HUES64 (cell line): ENCODE data around the gene CAPN2.
"Not testable (repeated sequence)": the region's sequence is repeated elsewhere in the genome, so short reads cannot be mapped to it uniquely, and the experiment has no call there.

Source experiments
- H3K27ac ChIP-seq: 2 replicates; pipeline ENCODE4 v1.7.0; 2013; ENCODE audit warnings: low read depth, low read length, inconsistent platforms
- H3K27me3 ChIP-seq: 2 replicates; pipeline ENCODE4 v1.6.1; 2013; ENCODE audit warnings: mild to moderate bottlenecking, low read length; ENCODE audit not compliant: insufficient read depth
- H3K36me3 ChIP-seq: 2 replicates; pipeline ENCODE4 v1.6.1; 2013; ENCODE audit warnings: mild to moderate bottlenecking, low read length; ENCODE audit not compliant: insufficient read depth
- H3K4me1 ChIP-seq: 2 replicates; pipeline ENCODE4 v1.6.1; 2013; ENCODE audit warnings: mild to moderate bottlenecking, low read length, moderate library complexity; ENCODE audit not compliant: insufficient read depth
- H3K4me3 ChIP-seq: 2 replicates; pipeline ENCODE4 v1.5.1; 2013; ENCODE audit warnings: mild to moderate bottlenecking, low read length, moderate library complexity
- H3K9ac ChIP-seq: 2 replicates; pipeline ENCODE4 v1.6.1; 2013; ENCODE audit warnings: mild to moderate bottlenecking, low read depth, low read length
- H3K9me3 ChIP-seq: 2 replicates; pipeline ENCODE4 v1.6.1; 2013; ENCODE audit warnings: low read depth, low read length; ENCODE audit not compliant: insufficient read depth
- WGBS: fragments of 150-250, 120-280 bp; methylation state at CpG from one replicate; pipeline ENCODE4 v1.1.7; 2013; ENCODE audit warnings: missing lambda C conversion rate; 5-methylcytosine and 5-hydroxymethylcytosine counted together

CAPN2 gene

GRCh38 chr1:223803211-223803610, 90.9 kb downstream of the CAPN2 start:
- Histone ChIP-seq H3K9me3 (peaks cover 7% of the 10 kb centered on the region), H3K27ac (no peak overlapping the region), H3K4me3 (no peak overlapping the region), H3K36me3 (peaks cover 96% of the 10 kb centered on the region), H3K27me3 (no peaks in the 10 kb centered on the region), H3K4me1 (no peaks in the 10 kb centered on the region), H3K9ac (no peak overlapping the region)
- WGBS: 94% methylated on average over 7 of the region's 7 CpGs

- not testable (repeated sequence) for H3K4me3 ChIP-seq, H3K9ac ChIP-seq, H3K4me1 ChIP-seq, H3K9me3 ChIP-seq, H3K27ac ChIP-seq, H3K27me3 ChIP-seq
- peaks cover 89% of the 10 kb centered on the region for H3K36me3 ChIP-seq
- WGBS: 98% methylated on average over 4 of the region's 4 CpGs
Observed at GRCh38 chr1:223809905-223810304, 97.6 kb downstream of the CAPN2 start.

DNA sequence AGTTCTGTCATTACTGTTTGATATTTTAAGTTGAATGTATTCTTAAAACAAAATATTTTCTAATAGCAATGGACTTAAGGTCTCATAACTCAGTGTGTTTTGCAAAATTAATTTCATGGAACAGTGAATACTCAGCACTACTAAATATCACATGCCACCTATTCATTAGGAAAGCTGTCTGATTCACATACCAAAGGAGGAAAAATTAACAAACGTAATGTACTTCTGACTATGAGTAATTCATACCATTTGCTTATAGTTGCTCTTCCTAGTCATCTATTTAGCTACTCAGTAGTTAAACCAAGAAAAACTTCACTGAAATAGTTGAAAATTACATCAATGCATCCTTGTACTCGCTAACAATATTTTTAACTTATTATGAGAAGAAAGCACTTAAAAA, 98.2 kb downstream of the CAPN2 start:
- H3K36me3 ChIP-seq: peaks cover 87% of the 10 kb centered on the region
- no peaks in the 10 kb centered on the region for H3K4me1 ChIP-seq
- WGBS: 100% methylated on average over 1 of the region's 2 CpGs
- no peaks in the 10 kb centered on the region for H3K27me3 ChIP-seq
- H3K9me3 ChIP-seq: peaks cover 7% of the 10 kb centered on the region
- no peak overlapping the region for H3K27ac ChIP-seq
- H3K9ac ChIP-seq: no peak overlapping the region
- no peak overlapping the region for H3K4me3 ChIP-seq

DNA sequence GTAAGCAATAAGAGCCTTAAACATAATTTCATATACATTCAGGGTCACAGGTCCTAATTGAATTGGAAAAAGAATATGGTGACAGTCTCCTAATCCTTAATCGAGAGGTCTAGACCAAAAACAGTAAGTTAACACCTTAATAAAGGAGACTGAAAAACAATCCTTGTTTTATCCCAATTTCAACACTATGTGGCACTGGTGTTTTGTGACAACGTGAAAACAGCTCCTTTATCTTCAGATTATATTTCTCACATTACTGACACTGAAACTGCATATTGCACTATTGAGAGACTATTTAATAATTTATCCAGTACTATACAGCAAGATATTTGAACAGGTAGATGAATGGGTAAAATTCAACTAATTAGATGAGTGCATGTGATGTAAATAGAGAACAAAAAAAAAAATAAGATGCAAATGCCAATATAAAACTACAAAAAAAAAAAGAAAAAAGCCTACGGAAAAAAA, 99.3 kb downstream of the CAPN2 start:
- peaks cover 85% of the 10 kb centered on the region for H3K36me3 ChIP-seq

DNA sequence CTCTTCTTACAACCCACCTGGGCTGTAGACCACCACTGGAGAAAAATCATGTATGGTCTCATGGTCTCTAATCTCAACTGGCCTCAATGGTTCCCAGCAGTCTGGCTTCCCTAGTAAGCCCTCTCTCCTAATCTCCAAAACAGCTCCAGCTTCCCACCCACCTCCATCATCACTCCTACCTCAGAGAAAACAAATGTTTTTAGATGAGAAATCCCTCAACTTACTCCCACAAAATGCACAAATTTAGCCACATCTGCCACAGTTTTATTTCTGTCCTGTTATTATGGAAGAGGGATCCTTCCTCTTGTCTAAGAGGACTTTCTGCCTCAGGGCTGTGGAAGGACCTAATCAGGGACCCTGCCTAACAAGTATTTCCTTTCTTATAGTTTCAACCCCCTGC, 101.3 kb downstream of the CAPN2 start:
- no peaks in the 10 kb centered on the region for H3K27me3 ChIP-seq
- no peaks in the 10 kb centered on the region for H3K9me3 ChIP-seq
- H3K36me3 ChIP-seq: peaks cover 72% of the 10 kb centered on the region
- H3K9ac ChIP-seq: no peak overlapping the region
- no peaks in the 10 kb centered on the region for H3K4me1 ChIP-seq
- H3K27ac ChIP-seq: no peak overlapping the region
- H3K4me3 ChIP-seq: no peak overlapping the region

More for the DNA sequence above, 99.3 kb downstream of the CAPN2 start:
- no peaks in the 10 kb centered on the region for H3K27me3 ChIP-seq
- H3K4me3 ChIP-seq: no peak overlapping the region
- H3K9ac ChIP-seq: no peak overlapping the region
- 76% methylated on average over 3 of the region's 3 CpGs for WGBS
- H3K4me1 ChIP-seq: no peaks in the 10 kb centered on the region
- H3K27ac ChIP-seq: no peak overlapping the region
- H3K9me3 ChIP-seq: peaks cover 7% of the 10 kb centered on the region

DNA sequence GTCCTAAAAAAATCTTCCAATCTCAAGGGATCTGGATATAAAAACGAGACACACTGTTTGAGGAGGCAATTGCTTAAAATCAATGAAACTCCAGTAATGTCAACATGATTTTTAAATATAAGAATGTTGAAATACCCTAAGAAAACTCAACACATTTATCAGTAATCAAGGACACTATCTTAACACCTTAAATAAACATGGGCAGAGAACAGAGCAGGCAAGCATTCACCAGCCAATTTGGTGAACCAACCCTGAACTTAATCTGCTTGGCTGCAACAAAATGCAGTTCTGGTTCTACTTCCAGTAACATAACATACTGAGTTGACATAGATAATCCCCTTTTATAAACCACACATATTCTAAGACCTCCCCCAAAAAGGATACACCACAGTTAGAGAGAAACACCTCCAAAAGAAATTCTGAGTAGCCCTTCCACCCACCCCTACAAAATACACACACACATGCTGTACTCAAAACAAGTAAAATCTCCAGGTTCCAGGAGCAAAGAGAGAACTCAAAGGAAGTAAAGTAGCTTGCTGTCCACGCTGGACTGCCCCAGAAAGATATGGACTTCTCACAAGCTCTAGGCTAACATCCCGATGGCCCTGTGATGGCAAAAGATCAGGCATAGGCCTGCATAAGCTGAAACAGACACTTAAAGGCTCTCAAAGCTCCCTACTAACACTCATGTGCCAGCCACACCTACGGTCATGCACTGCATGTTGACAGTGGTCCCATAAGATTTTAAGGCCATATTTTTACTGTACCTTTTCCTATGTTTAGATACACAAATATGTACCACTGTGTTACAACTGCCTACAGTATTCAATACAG, 102.9 kb downstream of the CAPN2 start:
- no peak overlapping the region for H3K27ac ChIP-seq
- no peaks in the 10 kb centered on the region for H3K9me3 ChIP-seq
- H3K4me3 ChIP-seq: no peak overlapping the region
- H3K27me3 ChIP-seq: no peaks in the 10 kb centered on the region
- H3K9ac ChIP-seq: no peak overlapping the region
- H3K4me1 ChIP-seq: peaks cover 6% of the 10 kb centered on the region; the same call in 1 of the 2 replicates
- peaks cover 64% of the 10 kb centered on the region for H3K36me3 ChIP-seq
- WGBS: 91% methylated on average over 4 of the region's 4 CpGs

- WGBS: 96% methylated on average over 3 of the region's 3 CpGs
- H3K9me3 ChIP-seq: no peaks in the 10 kb centered on the region
- H3K36me3 ChIP-seq: peaks cover 64% of the 10 kb centered on the region
- no peak overlapping the region for H3K4me3 ChIP-seq
- no peak overlapping the region for H3K9ac ChIP-seq
- peaks cover 10% of the 10 kb centered on the region; the same call in 1 of the 2 replicates for H3K4me1 ChIP-seq
- H3K27ac ChIP-seq: no peak overlapping the region
- no peaks in the 10 kb centered on the region for H3K27me3 ChIP-seq
Observed at GRCh38 chr1:223815865-223816264, 103.5 kb downstream of the CAPN2 start.

- Histone ChIP-seq H3K36me3 (peaks cover 54% of the 10 kb centered on the region), H3K4me1 (peaks cover 10% of the 10 kb centered on the region; the same call in 1 of the 2 replicates)
- not testable (repeated sequence) for H3K27me3 ChIP-seq, H3K9me3 ChIP-seq, H3K9ac ChIP-seq, H3K4me3 ChIP-seq, H3K27ac ChIP-seq
Observed at GRCh38 chr1:223817265-223817664, 104.9 kb downstream of the CAPN2 start.

GRCh38 chr1:223819730-223820514, 107.6 kb downstream of the CAPN2 start:
- no peak overlapping the region for H3K9ac ChIP-seq
- WGBS: 84% methylated on average over 3 of the region's 4 CpGs
- peaks cover 34% of the 10 kb centered on the region for H3K36me3 ChIP-seq
- H3K27me3 ChIP-seq: no peaks in the 10 kb centered on the region
- H3K9me3 ChIP-seq: no peaks in the 10 kb centered on the region
- H3K4me1 ChIP-seq: peaks cover 22% of the 10 kb centered on the region
- H3K27ac ChIP-seq: no peak overlapping the region
- H3K4me3 ChIP-seq: no peak overlapping the region

GRCh38 chr1:223820515-223820858, 108.1 kb downstream of the CAPN2 start:
- H3K9me3 ChIP-seq: no peaks in the 10 kb centered on the region
- no peak overlapping the region for H3K4me3 ChIP-seq
- peaks cover 29% of the 10 kb centered on the region for H3K36me3 ChIP-seq
- H3K27me3 ChIP-seq: no peaks in the 10 kb centered on the region
- H3K9ac ChIP-seq: no peak overlapping the region
- peaks cover 22% of the 10 kb centered on the region for H3K4me1 ChIP-seq
- H3K27ac ChIP-seq: no peak overlapping the region
- WGBS: 84% methylated on average over 2 of the region's 2 CpGs

- H3K36me3 ChIP-seq: peaks cover 26% of the 10 kb centered on the region
- H3K9ac ChIP-seq: no peak overlapping the region
- H3K4me1 ChIP-seq: peaks cover 26% of the 10 kb centered on the region
- no peaks in the 10 kb centered on the region for H3K27me3 ChIP-seq
- no peak overlapping the region for H3K27ac ChIP-seq
- WGBS: 92% methylated on average over 11 of the region's 11 CpGs
- H3K9me3 ChIP-seq: no peaks in the 10 kb centered on the region
- no peak overlapping the region for H3K4me3 ChIP-seq
Observed at GRCh38 chr1:223820971-223821370, 108.6 kb downstream of the CAPN2 start.
